Hepatocyte (in vitro differentiated cells): ENCODE measurements around the gene CORO2B.

Experiments
- CTCF ChIP-seq: fragments of 200-600 bp; sonication (generic); IDR thresholded peaks from 2 replicates; pipeline ENCODE4 v1.5.1; 2016; ENCODE audit warnings: antibody characterized with exemption, mild to moderate bottlenecking; ENCODE audit not compliant: poor library complexity
- EZH2 ChIP-seq: fragments of 200-600 bp; sonication (generic); IDR thresholded peaks from 2 replicates; pipeline ENCODE4 v1.6.1; 2016; ENCODE audit warnings: antibody characterized with exemption, mild to moderate bottlenecking, borderline replicate concordance
- EZH2phosphoT487 ChIP-seq: fragments of 200-600 bp; sonication (generic); IDR thresholded peaks from one replicate; pipeline ENCODE4 v1.6.1; 2018; ENCODE audit warnings: antibody characterized with exemption, mild to moderate bottlenecking, low read depth, moderate library complexity; ENCODE audit not compliant: unreplicated experiment, severe bottlenecking

- TF ChIP-seq CTCF (no peak), EZH2 (no peak), EZH2phosphoT487 (no peak)
These were observed 47.5 kb downstream of the CORO2B start for GRCh38 chr15:68626283-68626682.
